Naive thymus-derived CD4-positive, alpha-beta T cell (primary cell): ENCODE data around the gene TENM4. TPM values are rescaled to one million over a fixed set of nuclear protein-coding genes. Genes with fewer than 3 reads are reported as not detected.

Experiments used
- ATAC-seq: fragments of 150-1000 bp; cut with Tn5 transposase; 2 replicates; pipeline ENCODE4 v1.10.0; 2021; ENCODE audit warnings: mild to moderate bottlenecking, moderate library complexity
- CTCF ChIA-PET: fragments of 350-600 bp; sonication (Branson Sonifier 250); formaldehyde crosslinking; loops from one replicate; lab custom pipeline; 2021; ENCODE audit warnings: antibody characterized with exemption; lab: Charles Lee
- POLR2A ChIA-PET: fragments of 350-600 bp; sonication (Branson Sonifier 250); formaldehyde crosslinking; loops from one replicate; lab custom pipeline; 2021; ENCODE audit warnings: antibody characterized with exemption, inconsistent platforms; lab: Charles Lee
- DNase-seq, 9 donors: peaks; one replicate each; pipeline versions ENCODE4 v3.0.0 to v3.0.0-alpha.2; 2020 to 2022; ENCODE audit warnings: mixed read lengths in 1 of 9
- H3K27ac ChIP-seq: one replicate; pipeline ENCODE4 v1.7.0; 2013; ENCODE audit warnings: mild to moderate bottlenecking, low read depth, low read length, moderate library complexity
- H3K27me3 ChIP-seq, 2 donors: one replicate each; pipeline ENCODE4 v1.7.0; 2013; ENCODE audit warnings: low read length in 2 of 2, mild to moderate bottlenecking in 2 of 2, moderate library complexity in 2 of 2; ENCODE audit not compliant: control insufficient read depth in 2 of 2, insufficient read depth in 2 of 2
- H3K36me3 ChIP-seq, 3 experiments: 1 replicate in 2 of 3; 2 replicates in 1 of 3; pipeline ENCODE4 v1.7.0; 2013; ENCODE audit warnings: low read length in 3 of 3, mild to moderate bottlenecking in 3 of 3, moderate library complexity in 1 of 3; ENCODE audit not compliant: insufficient read depth in 3 of 3, control insufficient read depth in 2 of 3
- H3K4me1 ChIP-seq, 2 donors: one replicate each; pipeline ENCODE4 v1.7.0; 2013; ENCODE audit warnings: low read length in 2 of 2, mild to moderate bottlenecking in 2 of 2, moderate library complexity in 1 of 2; ENCODE audit not compliant: control insufficient read depth in 2 of 2, insufficient read depth in 2 of 2
- H3K4me3 ChIP-seq: 2 replicates; pipeline ENCODE4 v1.7.0; 2013; ENCODE audit warnings: mild to moderate bottlenecking, low read length
- H3K9me3 ChIP-seq, 3 experiments: 1 replicate in 2 of 3; 2 replicates in 1 of 3; pipeline ENCODE4 v1.7.0; 2013; ENCODE audit warnings: low read length in 3 of 3; ENCODE audit not compliant: control insufficient read depth in 2 of 3
- H3K27ac Mint-ChIP-seq, 9 donors: one replicate each; pipeline ENCODE4 v1.8.0; 2020 to 2022; ENCODE audit warnings: mixed read lengths in 9 of 9, mild to moderate bottlenecking in 8 of 9, moderate library complexity in 5 of 9, inconsistent platforms in 2 of 9
- H3K27me3 Mint-ChIP-seq, 5 donors: one replicate each; pipeline ENCODE4 v1.8.0; 2021 to 2022; ENCODE audit warnings: mixed read lengths in 5 of 5, mild to moderate bottlenecking in 1 of 5
- H3K36me3 Mint-ChIP-seq, 5 donors: one replicate each; pipeline ENCODE4 v1.8.0; 2020 to 2022; ENCODE audit warnings: mixed read lengths in 5 of 5, mild to moderate bottlenecking in 3 of 5, inconsistent platforms in 1 of 5
- H3K4me1 Mint-ChIP-seq, 7 donors: one replicate each; pipeline ENCODE4 v1.8.0; 2020 to 2022; ENCODE audit warnings: mixed read lengths in 7 of 7, mild to moderate bottlenecking in 3 of 7, inconsistent platforms in 1 of 7
- H3K4me3 Mint-ChIP-seq, 10 donors: one replicate each; pipeline ENCODE4 v1.8.0; 2020 to 2022; ENCODE audit warnings: mild to moderate bottlenecking in 10 of 10, mixed read lengths in 10 of 10, moderate library complexity in 6 of 10, inconsistent platforms in 2 of 10
- H3K9me3 Mint-ChIP-seq, 11 donors: one replicate each; pipeline ENCODE4 v1.8.0; 2020 to 2022; ENCODE audit warnings: mixed read lengths in 11 of 11, mild to moderate bottlenecking in 4 of 11, inconsistent platforms in 1 of 11, moderate library complexity in 1 of 11
- intact Hi-C, 2 donors: fragments of 100-400 bp; cut with micrococcal nuclease; formaldehyde crosslinking; loops; one replicate each; pipeline ENCODE4 v1.15.1; 2023
- polyA plus RNA-seq, 2 donors: library from polyadenylated mRNA; unstranded; fragments of 300-500 nt; fragmentation: Illumina TruSeq; gene quantifications; one replicate each; pipeline ENCODE4 v1.2.3, GENCODE V29; 2021
- total RNA-seq, 6 experiments: library from RNA in 5 of 6; stranded (reverse) in 5 of 6; gene quantifications; 1 replicate in 5 of 6; 2 replicates in 1 of 6; pipeline ENCODE4 v1.2.3 and lab custom pipeline; 2021 to 2026

Gene TENM4
- total and polyA plus RNA-seq, 7 experiments from 2014 or later = 0.32 to 0.47 TPM; not detected in 5

DNA sequence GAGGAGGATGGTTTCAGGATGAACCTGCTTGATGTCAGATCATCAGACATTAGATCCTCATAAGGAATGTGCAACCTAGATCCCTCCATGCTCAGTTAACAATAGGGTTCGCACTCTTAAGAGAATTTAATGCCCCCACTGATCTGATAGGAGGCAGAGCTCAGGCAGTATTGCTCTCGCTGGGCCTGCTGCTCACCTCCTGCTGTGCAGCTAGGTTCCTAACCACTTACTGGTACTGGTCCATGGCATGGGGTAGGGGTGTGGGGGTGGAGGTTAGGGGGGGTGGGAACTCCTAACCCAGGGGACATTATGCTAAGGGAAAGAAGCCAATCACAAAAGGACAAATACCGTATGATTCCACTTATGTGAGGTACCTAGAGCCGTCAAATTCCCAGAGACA lies 256.5 kb downstream of the TENM4 start:
- Mint-ChIP-seq H3K4me3 (no peak overlapping the region), H3K36me3 (no peaks in the 10 kb centered on the region), H3K9me3 (peaks cover 0 to 9% (median 0%) of the 10 kb centered on the region in 11 donors), H3K4me1 (no peaks in the 10 kb centered on the region), H3K27ac (no peak overlapping the region), H3K27me3 (peaks cover 0 to 6% (median 0%) of the 10 kb centered on the region in 5 donors)
- no peaks in the 10 kb centered on the region for H3K36me3 ChIP-seq
- H3K4me3 ChIP-seq = no peak overlapping the region
- intact Hi-C loops = no loop called here
- H3K9me3 ChIP-seq = no peaks in the 10 kb centered on the region
- ChIA-PET CTCF (no interaction called here), POLR2A (no interaction called here)
- DNase-seq (no peak), ATAC-seq (no peak)
- no peaks in the 10 kb centered on the region for H3K4me1 ChIP-seq
- no peaks in the 10 kb centered on the region for H3K27me3 ChIP-seq
- no peak overlapping the region for H3K27ac ChIP-seq

GRCh38 chr11:79182794-79183193 lies 258.0 kb downstream of the TENM4 start:
- Mint-ChIP-seq H3K27me3 (peaks cover 0 to 11% (median 6%) of the 10 kb centered on the region in 5 donors), H3K4me3 (no peak overlapping the region), H3K36me3 (no peaks in the 10 kb centered on the region), H3K9me3 (peaks cover 0 to 11% (median 0%) of the 10 kb centered on the region in 11 donors), H3K4me1 (no peaks in the 10 kb centered on the region), H3K27ac (no peak overlapping the region)
- ATAC-seq (no peak), DNase-seq (no peak)
- POLR2A ChIA-PET = no interaction called here
- H3K9me3 ChIP-seq = no peaks in the 10 kb centered on the region
- H3K4me3 ChIP-seq = no peak overlapping the region
- H3K36me3 ChIP-seq = no peaks in the 10 kb centered on the region
- intact Hi-C loops = no loop called here
- H3K27me3 ChIP-seq = no peaks in the 10 kb centered on the region
- H3K27ac ChIP-seq = no peak overlapping the region
- no peaks in the 10 kb centered on the region for H3K4me1 ChIP-seq
- CTCF ChIA-PET = no interaction called here

GRCh38 chr11:79179087-79179486 lies 261.7 kb downstream of the TENM4 start:
- POLR2A ChIA-PET = no interaction called here
- H3K27ac Mint-ChIP-seq = no peak overlapping the region
- ATAC-seq (no peak), DNase-seq (no peak)
- Histone ChIP-seq H3K27ac (no peak overlapping the region), H3K27me3 (no peaks in the 10 kb centered on the region), H3K4me3 (no peak overlapping the region), H3K36me3 (no peaks in the 10 kb centered on the region), H3K4me1 (no peaks in the 10 kb centered on the region), H3K9me3 (no peaks in the 10 kb centered on the region)
- H3K9me3 Mint-ChIP-seq = peaks cover 0 to 10% (median 1%) of the 10 kb centered on the region in 11 donors
- H3K36me3 Mint-ChIP-seq = no peaks in the 10 kb centered on the region
- intact Hi-C loops = no loop called here
- CTCF ChIA-PET = no interaction called here
- peaks cover 0 to 27% (median 19%) of the 10 kb centered on the region in 5 donors for H3K27me3 Mint-ChIP-seq
- no peaks in the 10 kb centered on the region for H3K4me1 Mint-ChIP-seq
- H3K4me3 Mint-ChIP-seq = no peak overlapping the region

DNA sequence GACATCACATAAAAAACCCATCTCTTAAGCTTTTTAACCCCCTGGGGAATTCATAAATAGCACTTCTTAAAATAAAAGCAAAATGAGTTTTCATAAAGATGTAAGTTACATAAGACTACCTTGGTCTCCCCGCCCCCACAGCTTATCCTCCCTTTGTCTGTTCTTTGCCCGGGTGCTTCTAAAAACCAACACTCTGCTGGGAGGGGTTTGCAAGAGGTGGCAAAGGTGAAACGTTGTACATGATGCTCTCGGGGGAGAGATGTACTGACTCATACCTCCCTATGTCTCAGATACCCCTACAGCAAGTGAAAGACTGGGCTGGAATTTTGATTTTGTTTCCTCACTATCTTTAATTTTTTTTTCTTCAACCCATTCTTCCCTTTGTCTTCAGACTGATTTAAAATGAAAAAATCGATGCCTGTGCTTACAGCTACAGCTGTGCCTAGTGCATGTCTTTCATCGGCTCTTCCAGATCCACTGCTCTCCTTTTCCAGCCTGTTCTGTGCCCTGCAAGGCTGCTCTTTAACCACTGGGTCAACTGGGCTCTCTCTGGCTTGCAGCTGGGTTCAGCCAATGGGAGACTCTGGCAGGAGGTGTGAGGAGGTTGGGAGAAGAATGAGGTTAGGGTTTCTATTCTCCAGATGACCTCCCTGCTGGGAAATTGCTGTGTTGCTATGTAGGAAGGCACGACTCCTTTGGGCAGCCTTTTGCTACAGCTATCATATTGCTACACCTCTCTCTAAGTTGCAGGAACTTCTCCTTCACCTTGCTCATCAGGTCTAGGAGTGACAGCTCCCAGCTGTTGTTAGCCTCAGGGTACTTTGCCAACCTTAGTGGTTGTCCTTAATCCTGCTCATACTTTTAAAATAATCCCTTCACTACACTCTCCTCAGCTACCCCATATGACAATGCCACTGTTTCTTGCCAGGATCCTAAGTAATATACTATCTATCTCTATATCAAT lies 266.5 kb downstream of the TENM4 start:
- Histone ChIP-seq H3K9me3 (no peaks in the 10 kb centered on the region), H3K27me3 (no peaks in the 10 kb centered on the region), H3K36me3 (no peaks in the 10 kb centered on the region), H3K27ac (no peak overlapping the region), H3K4me1 (no peaks in the 10 kb centered on the region), H3K4me3 (no peak overlapping the region)
- intact Hi-C loops = no loop called here
- Mint-ChIP-seq H3K4me1 (no peaks in the 10 kb centered on the region), H3K4me3 (no peak overlapping the region), H3K9me3 (peaks cover 0 to 10% (median 2%) of the 10 kb centered on the region in 11 donors), H3K27me3 (peaks cover 0 to 37% (median 19%) of the 10 kb centered on the region in 5 donors), H3K36me3 (no peaks in the 10 kb centered on the region), H3K27ac (no peak overlapping the region)
- ATAC-seq (no peak), DNase-seq (no peak)
- CTCF ChIA-PET = no interaction called here
- POLR2A ChIA-PET = no interaction called here

- Mint-ChIP-seq H3K4me1 (no peaks in the 10 kb centered on the region), H3K4me3 (no peak overlapping the region), H3K36me3 (no peaks in the 10 kb centered on the region), H3K27ac (no peak overlapping the region), H3K9me3 (peaks cover 0 to 10% (median 2%) of the 10 kb centered on the region in 11 donors), H3K27me3 (peaks cover 0 to 37% (median 19%) of the 10 kb centered on the region in 5 donors)
- DNase-seq = no peak
- Histone ChIP-seq H3K36me3 (no peaks in the 10 kb centered on the region), H3K4me3 (no peak overlapping the region), H3K27me3 (no peaks in the 10 kb centered on the region), H3K4me1 (no peaks in the 10 kb centered on the region), H3K9me3 (no peaks in the 10 kb centered on the region), H3K27ac (no peak overlapping the region)
- POLR2A ChIA-PET = no interaction called here
- intact Hi-C loops = no loop called here
- ATAC-seq = no peak
- CTCF ChIA-PET = no interaction called here
Observed at GRCh38 chr11:79173615-79174014, 267.2 kb downstream of the TENM4 start.

DNA sequence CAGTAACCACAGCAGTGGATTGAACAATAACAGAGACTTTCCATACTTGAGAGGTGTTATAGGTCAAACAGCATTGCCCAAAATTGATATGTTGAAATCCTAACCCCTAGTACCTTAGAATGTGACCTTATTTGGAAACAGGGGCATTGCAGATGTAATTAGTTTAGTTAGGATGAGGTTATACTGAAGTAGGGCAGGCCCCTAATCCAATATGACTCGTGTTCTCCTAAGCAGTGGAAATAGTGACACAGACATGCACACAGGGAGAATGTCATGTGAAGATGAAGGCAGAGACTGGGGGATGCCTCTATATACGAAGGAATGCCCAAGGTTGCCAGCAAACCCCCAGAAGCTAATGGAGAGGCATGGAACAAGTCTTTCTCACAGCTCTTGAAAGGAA lies 270.5 kb downstream of the TENM4 start:
- Mint-ChIP-seq H3K4me1 (no peaks in the 10 kb centered on the region), H3K27ac (no peak overlapping the region), H3K36me3 (no peaks in the 10 kb centered on the region), H3K4me3 (no peak overlapping the region), H3K9me3 (peaks cover 0 to 3% (median 0%) of the 10 kb centered on the region in 11 donors), H3K27me3 (peaks cover 0 to 36% (median 12%) of the 10 kb centered on the region in 5 donors)
- CTCF ChIA-PET = no interaction called here
- H3K4me3 ChIP-seq = no peak overlapping the region
- intact Hi-C loops = no loop called here
- no peaks in the 10 kb centered on the region for H3K27me3 ChIP-seq
- DNase-seq (no peak), ATAC-seq (no peak)
- H3K36me3 ChIP-seq = no peaks in the 10 kb centered on the region
- POLR2A ChIA-PET = no interaction called here
- H3K27ac ChIP-seq = no peak overlapping the region
- no peaks in the 10 kb centered on the region for H3K9me3 ChIP-seq
- H3K4me1 ChIP-seq = no peaks in the 10 kb centered on the region
